Stomach (tissue), 4 donors: Measurements from ENCODE around the gene FOLR1.
"Not testable (repeated sequence)": the region's sequence is repeated elsewhere in the genome, so short reads cannot be mapped to it uniquely, and the experiment has no call there.

Source experiments
- EP300 ChIP-seq: sonication (generic); formaldehyde crosslinking; IDR thresholded peaks from one replicate; pipeline ENCODE4 v1.6.1; 2017; ENCODE audit warnings: antibody characterized with exemption
- POLR2A ChIP-seq, 4 donors: fragments of 450-650 bp; IDR thresholded peaks; one replicate each; pipeline ENCODE4 v1.6.1; 2016; ENCODE audit warnings: antibody characterized with exemption in 4 of 4, control low read depth in 2 of 4, mild to moderate bottlenecking in 1 of 4, moderate library complexity in 1 of 4
- POLR2AphosphoS5 ChIP-seq, 3 donors: sonication (generic); formaldehyde crosslinking; IDR thresholded peaks; one replicate each; pipeline ENCODE4 v1.6.1; 2016; ENCODE audit warnings: antibody characterized with exemption in 3 of 3
- TF ChIP-seq, protein P1 (sequence below), 7 experiments: fragments of 450-650 bp in 4 of 7; fragments of 200-600 bp in 3 of 7; sonication (generic) in 3 of 7; IDR thresholded peaks; one replicate each; pipeline ENCODE4 v1.5.1; 2016 to 2019; ENCODE audit warnings: antibody characterized with exemption in 7 of 7, control low read depth in 2 of 7, mild to moderate bottlenecking in 1 of 7

DNA sequence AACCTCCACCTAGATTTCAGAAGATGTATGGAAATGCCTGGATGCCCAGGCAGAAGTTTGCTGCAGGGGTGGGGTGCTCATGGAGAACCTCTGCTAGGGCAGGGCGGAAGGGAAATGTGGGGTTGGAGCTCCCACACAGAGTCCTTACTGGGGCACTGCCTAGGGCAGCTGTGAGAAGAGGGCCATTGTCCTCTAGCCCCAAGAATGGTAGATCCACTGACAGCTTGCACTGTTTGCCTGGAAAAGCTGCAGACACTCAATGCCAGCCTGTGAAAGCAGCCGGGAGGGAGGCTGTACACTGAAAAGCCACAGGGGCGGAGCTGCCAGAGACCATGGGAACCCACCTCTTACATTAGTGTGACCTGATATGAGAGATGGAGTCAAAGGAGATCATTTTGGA lies 22.2 kb upstream of the FOLR1 start:
- not testable (repeated sequence) for TF ChIP-seq POLR2AphosphoS5 (IDR thresholded peaks at IDR 0.05); POLR2A (IDR thresholded peaks at IDR 0.05); EP300
- TF ChIP-seq, protein P1, sequence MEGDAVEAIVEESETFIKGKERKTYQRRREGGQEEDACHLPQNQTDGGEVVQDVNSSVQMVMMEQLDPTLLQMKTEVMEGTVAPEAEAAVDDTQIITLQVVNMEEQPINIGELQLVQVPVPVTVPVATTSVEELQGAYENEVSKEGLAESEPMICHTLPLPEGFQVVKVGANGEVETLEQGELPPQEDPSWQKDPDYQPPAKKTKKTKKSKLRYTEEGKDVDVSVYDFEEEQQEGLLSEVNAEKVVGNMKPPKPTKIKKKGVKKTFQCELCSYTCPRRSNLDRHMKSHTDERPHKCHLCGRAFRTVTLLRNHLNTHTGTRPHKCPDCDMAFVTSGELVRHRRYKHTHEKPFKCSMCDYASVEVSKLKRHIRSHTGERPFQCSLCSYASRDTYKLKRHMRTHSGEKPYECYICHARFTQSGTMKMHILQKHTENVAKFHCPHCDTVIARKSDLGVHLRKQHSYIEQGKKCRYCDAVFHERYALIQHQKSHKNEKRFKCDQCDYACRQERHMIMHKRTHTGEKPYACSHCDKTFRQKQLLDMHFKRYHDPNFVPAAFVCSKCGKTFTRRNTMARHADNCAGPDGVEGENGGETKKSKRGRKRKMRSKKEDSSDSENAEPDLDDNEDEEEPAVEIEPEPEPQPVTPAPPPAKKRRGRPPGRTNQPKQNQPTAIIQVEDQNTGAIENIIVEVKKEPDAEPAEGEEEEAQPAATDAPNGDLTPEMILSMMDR (IDR thresholded peaks at IDR 0.05), result not testable (repeated sequence)
